Left ventricle myocardium inferior (tissue), 1 donor: ENCODE measurements around the gene MTG1. TPM values are rescaled to one million over a fixed set of nuclear protein-coding genes. Genes with fewer than 3 reads are reported as not detected.

Experiments
- DNase-seq: peaks from one replicate; pipeline ENCODE4 v3.0.0-alpha.2; 2020
- H3K27ac ChIP-seq: fragments of 200-600 bp; replicated peaks from 2 replicates; pipeline ENCODE4 v1.8.0; 2021
- H3K27me3 ChIP-seq: fragments of 200-600 bp; 2 replicates; pipeline ENCODE4 v1.8.0; 2021; ENCODE audit warnings: low read depth
- H3K36me3 ChIP-seq: fragments of 200-600 bp; 2 replicates; pipeline ENCODE4 v1.8.0; 2021
- H3K4me1 ChIP-seq: fragments of 200-600 bp; 2 replicates; pipeline ENCODE4 v1.8.0; 2021
- H3K4me3 ChIP-seq: fragments of 200-600 bp; 2 replicates; pipeline ENCODE4 v1.8.0; 2021; ENCODE audit warnings: mild to moderate bottlenecking, moderate library complexity
- H3K9me3 ChIP-seq: fragments of 200-600 bp; replicated peaks from 2 replicates; pipeline ENCODE4 v1.8.0; 2021
- CTCF ChIP-seq: fragments of 200-600 bp; IDR thresholded peaks from 2 replicates; pipeline ENCODE4 v1.8.0; 2021; ENCODE audit warnings: antibody characterized with exemption, mild to moderate bottlenecking, borderline replicate concordance
- intact Hi-C: fragments of 100-400 bp; cut with micrococcal nuclease; formaldehyde crosslinking; loops from one replicate; pipeline ENCODE4 v1.11.0; 2022
- total RNA-seq: library from RNA; stranded (reverse); fragmentation: NEBNext Ultra II Directional; extraction: Animal tissue kit (Norgen Biotek cat#: 25700); gene quantifications from one replicate; pipeline ENCODE4 v1.2.1, GENCODE V29; 2021
- donor health status: DM: no; HTN: yes; CAD: no; lungs with severe emphysema.

Gene MTG1
- total RNA-seq, 1 donor from 2014 or later: 14.0 TPM

- no peak for TF ChIP-seq CTCF
- intact Hi-C loops: no loop called here
- DNase-seq: no peak
- no peaks in the 10 kb centered on the region for H3K9me3 ChIP-seq
- H3K27me3 ChIP-seq: peaks cover 11% of the 10 kb centered on the region
- H3K4me3 ChIP-seq: no peak overlapping the region
- peaks cover 27% of the 10 kb centered on the region for H3K4me1 ChIP-seq
- H3K36me3 ChIP-seq: no peaks in the 10 kb centered on the region
- H3K27ac ChIP-seq: no peak overlapping the region
These were observed 39.9 kb upstream of the MTG1 start for GRCh38 chr10:133353988-133354605.

- Histone ChIP-seq H3K4me1 (peaks cover 31% of the 10 kb centered on the region), H3K9me3 (no peaks in the 10 kb centered on the region), H3K27me3 (peaks cover 5% of the 10 kb centered on the region), H3K4me3 (no peak overlapping the region), H3K27ac (no peak overlapping the region), H3K36me3 (no peaks in the 10 kb centered on the region)
- intact Hi-C loops: no loop called here
- TF ChIP-seq CTCF: no peak
- DNase-seq: no peak
These were observed 39.2 kb upstream of the MTG1 start for GRCh38 chr10:133354672-133355240.

GRCh38 chr10:133355266-133355665 is 38.7 kb upstream of the MTG1 start:
- TF ChIP-seq CTCF: no peak
- Histone ChIP-seq H3K9me3 (no peaks in the 10 kb centered on the region), H3K4me1 (peaks cover 31% of the 10 kb centered on the region), H3K4me3 (no peak overlapping the region), H3K36me3 (no peaks in the 10 kb centered on the region), H3K27ac (no peak overlapping the region), H3K27me3 (no peaks in the 10 kb centered on the region)
- no peak for DNase-seq
- intact Hi-C loops: no loop called here

- H3K9me3 ChIP-seq: no peaks in the 10 kb centered on the region
- no peak for TF ChIP-seq CTCF
- peaks cover 31% of the 10 kb centered on the region for H3K4me1 ChIP-seq
- intact Hi-C loops: no loop called here
- no peaks in the 10 kb centered on the region for H3K27me3 ChIP-seq
- H3K4me3 ChIP-seq: no peak overlapping the region
- H3K36me3 ChIP-seq: no peaks in the 10 kb centered on the region
- no peak overlapping the region for H3K27ac ChIP-seq
- no peak for DNase-seq
These were observed 38.0 kb upstream of the MTG1 start for GRCh38 chr10:133355991-133356390.

GRCh38 chr10:133356549-133357284 is 37.2 kb upstream of the MTG1 start:
- Histone ChIP-seq H3K27me3 (no peaks in the 10 kb centered on the region), H3K36me3 (no peaks in the 10 kb centered on the region), H3K9me3 (no peaks in the 10 kb centered on the region), H3K4me1 (peaks cover 31% of the 10 kb centered on the region), H3K4me3 (peak overlapping the region; percentile 80), H3K27ac (peak overlapping the region; percentile 76)
- DNase-seq: no peak
- no peak for TF ChIP-seq CTCF
- intact Hi-C loops: no loop called here
